ENCODE results near the gene LUC7L3. TPM values are rescaled to one million over a fixed set of nuclear protein-coding genes. Genes with fewer than 3 reads are reported as not detected.

LUC7L3 gene
- total and polyA plus RNA-seq, 10 of the 15 experiments (the other 5 are each of a cell fraction or from before 2014, with no cell fraction given): 51.3 to 176 (median 149) TPM

GRCh38 chr17:50719144-50719923 is at the start of gene LUC7L3 (continued):
- TF ChIP-seq ZBED1 (IDR thresholded peaks at IDR 0.05; ENCODE audit: borderline replicate concordance) (no peak; the same call in 1 of the 2 replicates), POU2F2 (IDR thresholded peaks at IDR 0.05; ENCODE audit: borderline replicate concordance, low read depth, low read length) (peak; percentile 62; the same call in 1 of the 3 replicates), POLR2A (IDR thresholded peaks at IDR 0.05; ENCODE audit: low read depth, low read length) (peak; percentile 99), SPI1 (IDR thresholded peaks at IDR 0.05; ENCODE audit: borderline replicate concordance, insufficient read depth, low read depth, low read length) (no peak), RCOR1 (conservative IDR thresholded peaks at IDR 0.05; ENCODE audit: low read depth, low read length) (no peak), ZZZ3 (IDR thresholded peaks at IDR 0.05; ENCODE audit: control insufficient read depth, insufficient read length, low read depth) (no peak), SMARCA5 (IDR thresholded peaks at IDR 0.05) (peak; percentile 58; the same call in 1 of the 2 replicates), FOXK2 (IDR thresholded peaks at IDR 0.05) (no peak), ZNF207 (IDR thresholded peaks at IDR 0.05; ENCODE audit: borderline replicate concordance) (no peak), BRCA1 (IDR thresholded peaks at IDR 0.05; ENCODE audit: low read depth, low read length) (no peak), IRF5 (IDR thresholded peaks at IDR 0.05; ENCODE audit: borderline replicate concordance) (no peak), MYC (IDR thresholded peaks at IDR 0.05; ENCODE audit: insufficient read depth, insufficient read length, insufficient replicate concordance, low read length, severe bottlenecking) (no peak), ASH2L (IDR thresholded peaks at IDR 0.05; ENCODE audit: borderline replicate concordance, low read depth) (peak; percentile 91; the same call in 1 of the 2 replicates), NFYA (IDR thresholded peaks at IDR 0.05; ENCODE audit: borderline replicate concordance, low read depth, low read length) (no peak), MAX (IDR thresholded peaks at IDR 0.05; ENCODE audit: low read depth, low read length) (peak; percentile 88), ZNF217 (IDR thresholded peaks at IDR 0.05) (no peak), KLF5 (IDR thresholded peaks at IDR 0.05; ENCODE audit: partially characterized antibody) (peak; percentile 38), IKZF1 (conservative IDR thresholded peaks at IDR 0.05) (peak; percentile 75), KAT2A (conservative IDR thresholded peaks at IDR 0.05; ENCODE audit: control insufficient read depth, low read depth, low read length) (no peak), GATAD2B (conservative IDR thresholded peaks at IDR 0.05; ENCODE audit: low read depth) (peak; percentile 68; the same call in 1 of the 2 replicates), FOXM1 (IDR thresholded peaks at IDR 0.05; ENCODE audit: low read depth, low read length) (0 out of 2 replicates have a peak, but pooled peaks have one; percentile 8), SUZ12 (IDR thresholded peaks at IDR 0.05; ENCODE audit: unreplicated experiment) (no peak), CBX5 (IDR thresholded peaks at IDR 0.05; ENCODE audit: low read depth) (no peak), IRF3 (IDR thresholded peaks at IDR 0.05) (no peak), JUNB (IDR thresholded peaks at IDR 0.05) (no peak), RB1 (IDR thresholded peaks at IDR 0.05; ENCODE audit: borderline replicate concordance) (peak; percentile 87)
- TF ChIP-seq, protein P1, sequence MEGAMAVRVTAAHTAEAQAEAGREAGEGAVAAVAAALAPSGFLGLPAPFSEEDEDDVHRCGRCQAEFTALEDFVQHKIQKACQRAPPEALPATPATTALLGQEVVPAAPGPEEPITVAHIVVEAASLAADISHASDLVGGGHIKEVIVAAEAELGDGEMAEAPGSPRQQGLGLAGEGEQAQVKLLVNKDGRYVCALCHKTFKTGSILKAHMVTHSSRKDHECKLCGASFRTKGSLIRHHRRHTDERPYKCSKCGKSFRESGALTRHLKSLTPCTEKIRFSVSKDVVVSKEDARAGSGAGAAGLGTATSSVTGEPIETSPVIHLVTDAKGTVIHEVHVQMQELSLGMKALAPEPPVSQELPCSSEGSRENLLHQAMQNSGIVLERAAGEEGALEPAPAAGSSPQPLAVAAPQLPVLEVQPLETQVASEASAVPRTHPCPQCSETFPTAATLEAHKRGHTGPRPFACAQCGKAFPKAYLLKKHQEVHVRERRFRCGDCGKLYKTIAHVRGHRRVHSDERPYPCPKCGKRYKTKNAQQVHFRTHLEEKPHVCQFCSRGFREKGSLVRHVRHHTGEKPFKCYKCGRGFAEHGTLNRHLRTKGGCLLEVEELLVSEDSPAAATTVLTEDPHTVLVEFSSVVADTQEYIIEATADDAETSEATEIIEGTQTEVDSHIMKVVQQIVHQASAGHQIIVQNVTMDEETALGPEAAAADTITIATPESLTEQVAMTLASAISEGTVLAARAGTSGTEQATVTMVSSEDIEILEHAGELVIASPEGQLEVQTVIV (IDR thresholded peaks at IDR 0.05; ENCODE audit: borderline replicate concordance, partially characterized antibody): no peak

Measured in GM12878 (cell line).